ENCODE measurements around the gene MAMDC2. TPM values are rescaled to one million over a fixed set of nuclear protein-coding genes. Genes with fewer than 3 reads are reported as not detected.

The MAMDC2 gene
- total RNA-seq: 0.27 and 0.60 TPM in 2 replicates
- long read RNA-seq, partial matches to known transcripts: 0 of 1 reads
- long read RNA-seq, other reads (novel, unspliced or antisense): 0 of 1 reads

GRCh38 chr9:70043689-70044489, at the start of gene MAMDC2:
MAMDC2 (plus strand) TSS chr9:70043848; CDS start chr9:70044198, 350 bp downstream.
- no peak for TF ChIP-seq CTCF (IDR thresholded peaks at IDR 0.05; ENCODE audit: unreplicated experiment)
- Mint-ChIP-seq H3K4me3 (ENCODE audit: low read depth) (peak within 1 kb of the TSS; percentile 67), H3K36me3 (ENCODE audit: insufficient read depth) (no peaks in the 10 kb centered on the region), H3K27ac (no peak within 1 kb of the TSS), H3K27me3 (peaks cover 86% of the 10 kb centered on the region), H3K4me1 (ENCODE audit: low read depth) (peaks cover 12% of the 10 kb centered on the region), H3K9me3 (ENCODE audit: low read depth) (no peaks in the 10 kb centered on the region)
- DNase-seq (ENCODE audit: low spot score, unreplicated experiment): peak; percentile 23

GRCh38 chr9:69995846-69996245, 47.8 kb upstream of the MAMDC2 start:
- DNase-seq (ENCODE audit: low spot score, unreplicated experiment): no peak
- no peaks in the 10 kb centered on the region for H3K36me3 Mint-ChIP-seq (ENCODE audit: insufficient read depth)
- no peaks in the 10 kb centered on the region for H3K27me3 Mint-ChIP-seq
- H3K4me3 Mint-ChIP-seq (ENCODE audit: low read depth): no peak overlapping the region
- H3K27ac Mint-ChIP-seq: no peak overlapping the region
- H3K9me3 Mint-ChIP-seq (ENCODE audit: low read depth): no peaks in the 10 kb centered on the region
- TF ChIP-seq CTCF (IDR thresholded peaks at IDR 0.05; ENCODE audit: unreplicated experiment): no peak
- no peaks in the 10 kb centered on the region for H3K4me1 Mint-ChIP-seq (ENCODE audit: low read depth)

GRCh38 chr9:69996967-69997366, 46.7 kb upstream of the MAMDC2 start:
- no peaks in the 10 kb centered on the region for H3K27me3 Mint-ChIP-seq
- H3K4me3 Mint-ChIP-seq (ENCODE audit: low read depth): no peak overlapping the region
- no peak for TF ChIP-seq CTCF (IDR thresholded peaks at IDR 0.05; ENCODE audit: unreplicated experiment)
- H3K9me3 Mint-ChIP-seq (ENCODE audit: low read depth): no peaks in the 10 kb centered on the region
- no peak for DNase-seq (ENCODE audit: low spot score, unreplicated experiment)
- H3K36me3 Mint-ChIP-seq (ENCODE audit: insufficient read depth): no peaks in the 10 kb centered on the region
- H3K27ac Mint-ChIP-seq: no peak overlapping the region
- H3K4me1 Mint-ChIP-seq (ENCODE audit: low read depth): no peaks in the 10 kb centered on the region

- Mint-ChIP-seq H3K4me3 (ENCODE audit: low read depth) (no peak overlapping the region), H3K27ac (no peak overlapping the region), H3K27me3 (no peaks in the 10 kb centered on the region), H3K36me3 (ENCODE audit: insufficient read depth) (no peaks in the 10 kb centered on the region), H3K9me3 (ENCODE audit: low read depth) (no peaks in the 10 kb centered on the region), H3K4me1 (ENCODE audit: low read depth) (no peaks in the 10 kb centered on the region)
- TF ChIP-seq CTCF (IDR thresholded peaks at IDR 0.05; ENCODE audit: unreplicated experiment): no peak
- no peak for DNase-seq (ENCODE audit: low spot score, unreplicated experiment)
Observed at GRCh38 chr9:69997524-69997923, 46.1 kb upstream of the MAMDC2 start.

- Mint-ChIP-seq H3K4me1 (ENCODE audit: low read depth) (no peaks in the 10 kb centered on the region), H3K27me3 (no peaks in the 10 kb centered on the region), H3K4me3 (ENCODE audit: low read depth) (no peak overlapping the region), H3K27ac (no peak overlapping the region), H3K9me3 (ENCODE audit: low read depth) (no peaks in the 10 kb centered on the region), H3K36me3 (ENCODE audit: insufficient read depth) (no peaks in the 10 kb centered on the region)
- TF ChIP-seq CTCF (IDR thresholded peaks at IDR 0.05; ENCODE audit: unreplicated experiment): no peak
- DNase-seq (ENCODE audit: low spot score, unreplicated experiment): no peak
Observed at GRCh38 chr9:69999315-69999714, 44.3 kb upstream of the MAMDC2 start.

All from progenitor cell of endocrine pancreas (in vitro differentiated cells).